A549 (cell line): ENCODE data around the gene NAT8L. TPM values are rescaled to one million over a fixed set of nuclear protein-coding genes. Genes with fewer than 3 reads are reported as not detected.

Source experiments
- ATAC-seq, 2 experiments: fragments of 200-7000 bp in 1 of 2; fragments of >200 bp in 1 of 2; cut with Nextera tagmentation in 1 of 2; cut with Tn5 transposase in 1 of 2; 3 replicates each; pipeline versions ENCODE4 v1.8.0 to v1.9.1; 2018 to 2020; ENCODE audit warnings: mild to moderate bottlenecking in 1 of 2, moderate library complexity in 1 of 2
- CTCF ChIA-PET: fragments of 300-600 bp; sonication (Branson Sonifier 250); formaldehyde crosslinking; extraction: SDS; loops from one replicate; lab custom pipeline; 2021; ENCODE audit warnings: antibody characterized with exemption, inconsistent platforms; lab: Yijun Ruan, JAX
- POLR2A ChIA-PET: fragments of 350-600 bp; formaldehyde crosslinking; extraction: SDS; loops from one replicate; lab custom pipeline; 2021; ENCODE audit warnings: antibody characterized with exemption, inconsistent platforms; lab: Yijun Ruan, JAX
- DNase-seq, 2 experiments: peaks; one replicate each; pipeline versions ENCODE4 v3.0.0 to v3.0.0-alpha.2; 2011 to 2016; ENCODE audit warnings: low read depth in 1 of 2, low spot score in 1 of 2
- FAIRE-seq: peaks from 2 replicates; lab custom pipeline; 2011; peaks lifted over from hg19 to GRCh38; lab: Jason Lieb, UNC
- H3K27ac ChIP-seq, 2 experiments: fragments of >200 bp; sonication (Bioruptor Twin); formaldehyde crosslinking; 3 replicates each; pipeline ENCODE4 v1.5.1; 2016 to 2017
- H3K4me1 ChIP-seq: fragments of >200 bp; sonication (Bioruptor Twin); formaldehyde crosslinking; 3 replicates; pipeline ENCODE4 v1.6.1; 2016
- H3K4me2 ChIP-seq: fragments of >200 bp; sonication (Bioruptor Twin); formaldehyde crosslinking; 3 replicates; pipeline ENCODE4 v1.6.1; 2016
- H3K4me3 ChIP-seq: fragments of >200 bp; sonication (Bioruptor Twin); formaldehyde crosslinking; 3 replicates; pipeline ENCODE4 v1.5.1; 2016
- H3K9me3 ChIP-seq: fragments of >200 bp; sonication (Bioruptor Twin); formaldehyde crosslinking; 3 replicates; pipeline ENCODE4 v1.6.1; 2016
- BCL3 ChIP-seq: fragments of >200 bp; sonication (Bioruptor Twin); formaldehyde crosslinking; IDR thresholded peaks from 3 replicates; pipeline ENCODE4 v1.6.1; 2016
- BHLHE40 ChIP-seq: IDR thresholded peaks from 2 replicates; pipeline ENCODE4 v1.6.1; 2012; ENCODE audit warnings: low read depth, low read length, inconsistent platforms
- CBX2 ChIP-seq: fragments of 200-600 bp; sonication (generic); IDR thresholded peaks from 2 replicates; pipeline ENCODE4 v1.6.1; 2016; ENCODE audit warnings: low read depth, mild to moderate bottlenecking, borderline replicate concordance
- CBX8 ChIP-seq: fragments of 200-600 bp; sonication (generic); IDR thresholded peaks from 2 replicates; pipeline ENCODE4 v1.6.1; 2016
- CHD4 ChIP-seq: fragments of 200-600 bp; sonication (generic); IDR thresholded peaks from 2 replicates; pipeline ENCODE4 v1.6.1; 2016; ENCODE audit warnings: antibody characterized with exemption, mild to moderate bottlenecking, borderline replicate concordance
- CTCF ChIP-seq: fragments of >200 bp; sonication (Bioruptor Twin); formaldehyde crosslinking; IDR thresholded peaks from 3 replicates; pipeline ENCODE4 v1.5.1; 2016
- E2F6 ChIP-seq: IDR thresholded peaks from 2 replicates; pipeline ENCODE4 v1.6.1; 2012; ENCODE audit warnings: low read depth, borderline replicate concordance
- EHMT2 ChIP-seq: fragments of 200-600 bp; sonication (generic); IDR thresholded peaks from 2 replicates; pipeline ENCODE4 v1.6.1; 2016; ENCODE audit warnings: antibody characterized with exemption, low read depth, mild to moderate bottlenecking, moderate library complexity
- ESRRA ChIP-seq: fragments of 150-350 bp; IDR thresholded peaks from 2 replicates; pipeline ENCODE4 v1.6.1; 2014; ENCODE audit warnings: mild to moderate bottlenecking, low read length, borderline replicate concordance
- FOSB ChIP-seq: fragments of 250-450 bp; sonication (Bioruptor Pico); IDR thresholded peaks from 2 replicates; pipeline ENCODE4 v1.5.0; 2020; ENCODE audit warnings: mild to moderate bottlenecking, moderate library complexity
- HDAC2 ChIP-seq: fragments of 200-600 bp; sonication (generic); IDR thresholded peaks from 2 replicates; pipeline ENCODE4 v1.6.1; 2016
- HEYL ChIP-seq: fragments of 250-450 bp; sonication (Bioruptor Pico); IDR thresholded peaks from 2 replicates; pipeline ENCODE4 v1.8.0; 2021; ENCODE audit warnings: mild to moderate bottlenecking, moderate library complexity
- HMGXB4 ChIP-seq: fragments of 250-450 bp; sonication (Bioruptor Pico); IDR thresholded peaks from 2 replicates; pipeline ENCODE4 v1.5.0; 2021; ENCODE audit warnings: mild to moderate bottlenecking, moderate library complexity, borderline replicate concordance
- JUNB ChIP-seq: fragments of >200 bp; sonication (Bioruptor Twin); formaldehyde crosslinking; IDR thresholded peaks from 2 replicates; pipeline ENCODE4 v1.6.1; 2016
- KDM1A ChIP-seq: fragments of 200-600 bp; sonication (generic); IDR thresholded peaks from 2 replicates; pipeline ENCODE4 v1.6.1; 2016; ENCODE audit warnings: low read depth, mild to moderate bottlenecking
- KDM5A ChIP-seq: fragments of 200-600 bp; sonication (generic); IDR thresholded peaks from 2 replicates; pipeline ENCODE4 v1.6.1; 2016; ENCODE audit warnings: antibody characterized with exemption, mild to moderate bottlenecking
- MAFK ChIP-seq: fragments of 450-650 bp; IDR thresholded peaks from 2 replicates; pipeline ENCODE4 v1.6.1; 2014; ENCODE audit not compliant: partially characterized antibody
- MAX ChIP-seq: IDR thresholded peaks from 2 replicates; pipeline ENCODE4 v1.6.1; 2012
- PBX3 ChIP-seq: IDR thresholded peaks from 2 replicates; pipeline ENCODE4 v1.6.1; 2012
- PHF8 ChIP-seq: fragments of 200-600 bp; sonication (generic); IDR thresholded peaks from 2 replicates; pipeline ENCODE4 v1.6.1; 2016; ENCODE audit warnings: low read depth, mild to moderate bottlenecking, antibody characterized with exemption, moderate library complexity, borderline replicate concordance
- POLR2A ChIP-seq: IDR thresholded peaks from 2 replicates; pipeline ENCODE4 v1.6.1; 2012; ENCODE audit warnings: mild to moderate bottlenecking, low read length
- RNF2 ChIP-seq: fragments of 200-600 bp; sonication (generic); IDR thresholded peaks from 2 replicates; pipeline ENCODE4 v1.6.1; 2016; ENCODE audit warnings: low read depth, mild to moderate bottlenecking, antibody characterized with exemption, moderate library complexity, borderline replicate concordance
- TFCP2L1 ChIP-seq: fragments of 250-450 bp; sonication (Bioruptor Pico); IDR thresholded peaks from 2 replicates; pipeline ENCODE4 v1.5.0; 2021; ENCODE audit warnings: mild to moderate bottlenecking
- USF2 ChIP-seq: fragments of 450-650 bp; IDR thresholded peaks from 2 replicates; pipeline ENCODE4 v1.6.1; 2014; ENCODE audit warnings: antibody characterized with exemption
- ZC3H11A ChIP-seq: fragments of 450-650 bp; IDR thresholded peaks from 2 replicates; pipeline ENCODE4 v1.6.1; 2014; ENCODE audit warnings: antibody characterized with exemption, mild to moderate bottlenecking
- ZFP36 ChIP-seq: fragments of 450-650 bp; IDR thresholded peaks from 2 replicates; pipeline ENCODE4 v1.6.1; 2014; ENCODE audit warnings: borderline replicate concordance; ENCODE audit not compliant: partially characterized antibody
- ZNF302 ChIP-seq: fragments of 250-450 bp; sonication (Bioruptor Pico); IDR thresholded peaks from 2 replicates; pipeline ENCODE4 v1.9.0; 2021; ENCODE audit warnings: inconsistent platforms, mild to moderate bottlenecking, moderate library complexity
- WGBS: methylation state at CpG from one replicate; pipeline ENCODE4 v1.1.6; 2017; ENCODE audit errors: missing lambda C conversion rate; 5-methylcytosine and 5-hydroxymethylcytosine counted together
- polyA plus RNA-seq, 4 experiments: library from polyadenylated mRNA; depleted of rRNA in 3 of 4; stranded (reverse); fragments of >200 nt; fragmentation: RNase III in 1 of 4; extraction: RNeasy Plus Mini Kit Qiagen cat#74134 plus additional on column Dnase treatment in 1 of 4; gene quantifications; 2 replicates in 3 of 4; 3 replicates in 1 of 4; pipeline ENCODE4 v1.2.3, GENCODE V29; 2011 to 2017

The NAT8L gene
- polyA plus RNA-seq, 2 of the 4 experiments (the other 2 are of a cell fraction), result 2.6 to 8.2 TPM

GRCh38 chr4:2054217-2054616, 4.9 kb upstream of the NAT8L start:
- WGBS, result 46% methylated on average over 6 of the region's 6 CpGs
- Histone ChIP-seq H3K4me1 (no peaks in the 10 kb centered on the region), H3K4me3 (no peak overlapping the region), H3K27ac (no peak overlapping the region), H3K9me3 (no peaks in the 10 kb centered on the region), H3K4me2 (no peak overlapping the region)
- no peak for FAIRE-seq
- no peak for DNase-seq
- ATAC-seq, result no peak
- POLR2A ChIA-PET, result interaction anchor here (0.8 kb wide), 1 partner anchor 13 kb away, joined by 5 read pairs; no protein-coding TSS in a partner anchor
- CTCF ChIA-PET, result no interaction called here
- TF ChIP-seq CTCF (no peak), MAX (no peak), CBX8 (no peak), CBX2 (no peak), RNF2 (no peak), BHLHE40 (no peak), FOSB (CRISPR knock-in tag) (no peak), KDM1A (no peak), JUNB (no peak), KDM5A (no peak), BCL3 (no peak), TFCP2L1 (no peak), ZC3H11A (no peak)

GRCh38 chr4:2057382-2058065, 1.6 kb upstream of the NAT8L start:
- CTCF ChIA-PET, result interaction anchor here (2.0 kb wide), 1 partner anchor 93 kb away, joined by 4 read pairs; no protein-coding TSS in a partner anchor

More at GRCh38 chr4:2057382-2058065, 1.6 kb upstream of the NAT8L start:
- TF ChIP-seq ESRRA, result no peak
- TF ChIP-seq KDM5A, result no peak
- no peak for TF ChIP-seq ZC3H11A
- no peak for TF ChIP-seq HDAC2
- TF ChIP-seq POLR2A, result no peak
- no peak for TF ChIP-seq CHD4
- TF ChIP-seq PHF8, result no peak
- no peak for TF ChIP-seq USF2
- no peak for TF ChIP-seq CTCF
- TF ChIP-seq TFCP2L1, result no peak
- no peak for TF ChIP-seq HEYL (CRISPR knock-in tag)
- TF ChIP-seq ZNF302 (CRISPR knock-in tag), result no peak
- no peak for TF ChIP-seq ZFP36
- TF ChIP-seq E2F6, result no peak
- TF ChIP-seq PBX3, result no peak
- no peak for TF ChIP-seq HMGXB4 (CRISPR knock-in tag)
- TF ChIP-seq EHMT2, result no peak
- TF ChIP-seq MAFK, result no peak
- H3K4me3 ChIP-seq, result no peak overlapping the region
- FAIRE-seq (no peak), DNase-seq (no peak), ATAC-seq (no peak)
- H3K4me1 ChIP-seq, result peaks cover 11% of the 10 kb centered on the region; the same call in 1 of the 3 replicates
- H3K9me3 ChIP-seq, result no peaks in the 10 kb centered on the region
- POLR2A ChIA-PET, result interaction anchor here (1.2 kb wide), 1 partner anchor 49 kb away, joined by 5 read pairs; the partner anchor contains the start of gene NELFA
- 89% methylated on average over 26 of the region's 26 CpGs for WGBS
- H3K4me2 ChIP-seq, result no peak overlapping the region
- H3K27ac ChIP-seq, result no peak overlapping the region
